ENCODE results near the gene LEPROT.

DNA sequence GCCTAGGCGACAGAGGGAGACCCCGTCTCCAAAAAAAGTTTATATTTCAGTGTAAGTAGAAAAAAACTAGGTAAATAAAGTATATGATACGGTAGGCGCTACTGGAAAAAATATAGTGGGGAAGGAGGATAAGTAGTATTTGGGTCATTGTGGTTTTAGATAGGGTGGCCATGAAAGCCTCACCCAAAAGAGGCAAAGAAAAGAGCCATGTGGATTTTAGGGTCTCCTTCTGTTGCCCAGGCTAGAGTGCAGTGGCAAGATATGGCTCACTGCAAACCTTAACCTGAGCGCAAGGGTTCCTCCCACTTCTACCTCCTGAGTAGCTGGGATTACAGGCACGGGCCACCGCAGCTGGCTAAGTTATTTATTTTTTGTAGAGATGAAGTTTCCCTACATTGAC is 17.1 kb downstream of the LEPROT start:
- no peak for TF ChIP-seq EZH2 (IDR thresholded peaks at IDR 0.05; ENCODE audit: low read length, unreplicated experiment)
- TF ChIP-seq, protein P1, sequence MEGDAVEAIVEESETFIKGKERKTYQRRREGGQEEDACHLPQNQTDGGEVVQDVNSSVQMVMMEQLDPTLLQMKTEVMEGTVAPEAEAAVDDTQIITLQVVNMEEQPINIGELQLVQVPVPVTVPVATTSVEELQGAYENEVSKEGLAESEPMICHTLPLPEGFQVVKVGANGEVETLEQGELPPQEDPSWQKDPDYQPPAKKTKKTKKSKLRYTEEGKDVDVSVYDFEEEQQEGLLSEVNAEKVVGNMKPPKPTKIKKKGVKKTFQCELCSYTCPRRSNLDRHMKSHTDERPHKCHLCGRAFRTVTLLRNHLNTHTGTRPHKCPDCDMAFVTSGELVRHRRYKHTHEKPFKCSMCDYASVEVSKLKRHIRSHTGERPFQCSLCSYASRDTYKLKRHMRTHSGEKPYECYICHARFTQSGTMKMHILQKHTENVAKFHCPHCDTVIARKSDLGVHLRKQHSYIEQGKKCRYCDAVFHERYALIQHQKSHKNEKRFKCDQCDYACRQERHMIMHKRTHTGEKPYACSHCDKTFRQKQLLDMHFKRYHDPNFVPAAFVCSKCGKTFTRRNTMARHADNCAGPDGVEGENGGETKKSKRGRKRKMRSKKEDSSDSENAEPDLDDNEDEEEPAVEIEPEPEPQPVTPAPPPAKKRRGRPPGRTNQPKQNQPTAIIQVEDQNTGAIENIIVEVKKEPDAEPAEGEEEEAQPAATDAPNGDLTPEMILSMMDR (conservative IDR thresholded peaks at IDR 0.05; ENCODE audit: low read depth, low read length): no peak

All from PC-3 (cell line).